HepG2 (cell line): Measurements from ENCODE around the gene ARHGAP21. TPM values are rescaled to one million over a fixed set of nuclear protein-coding genes. Genes with fewer than 3 reads are reported as not detected.

Experiments
- ATAC-seq: fragments of 200-7000 bp; cut with Tn5 transposase; 3 replicates; pipeline ENCODE4 v1.9.1; 2020; ENCODE audit warnings: mild to moderate bottlenecking, moderate library complexity
- BruUV-seq: library from RNA; stranded (reverse); fragments of 400-500 nt; replicated peaks from 2 replicates; lab custom pipeline; 2021; lab: Mats Ljungman, UMichigan
- CTCF ChIA-PET: fragments of 300-600 bp; formaldehyde crosslinking; extraction: SDS; loops from one replicate; lab custom pipeline; 2021; ENCODE audit warnings: low total read pairs, inconsistent platforms, low intra/inter-chr PET ratio; lab: Yijun Ruan, JAX
- POLR2A ChIA-PET: fragments of 350-600 bp; sonication (Branson Sonifier 250); formaldehyde crosslinking; loops from one replicate; lab custom pipeline; 2020; ENCODE audit warnings: antibody characterized with exemption, inconsistent platforms; lab: Yijun Ruan, JAX
- DNase-seq: peaks from one replicate; pipeline ENCODE4 v3.0.0-alpha.2; 2015; ENCODE audit warnings: low spot score
- FAIRE-seq: peaks from 3 replicates; lab custom pipeline; 2011; peaks lifted over from hg19 to GRCh38; lab: Jason Lieb, UNC
- H2AFZ ChIP-seq: one replicate; pipeline ENCODE4 v1.6.1; 2011; ENCODE audit warnings: low read length, inconsistent platforms
- H3K27ac ChIP-seq: fragments of 300-600 bp; 3 replicates; pipeline ENCODE4 v1.8.0; 2011; ENCODE audit warnings: mixed run types, mild to moderate bottlenecking, mixed read lengths, low read length, inconsistent platforms; ENCODE audit not compliant: insufficient read depth; ENCODE audit errors: extremely low read length
- H3K27me3 ChIP-seq, 2 experiments: fragments of 200-600 bp in 1 of 2; 2 replicates in 1 of 2; 3 replicates in 1 of 2; pipeline versions ENCODE4 v1.6.0 to v1.8.0; 2011; ENCODE audit warnings: low read length in 2 of 2, mild to moderate bottlenecking in 2 of 2, moderate library complexity in 2 of 2, inconsistent platforms in 1 of 2; ENCODE audit not compliant: insufficient read depth in 2 of 2, control insufficient read depth in 1 of 2
- H3K36me3 ChIP-seq, 2 experiments: fragments of 200-600 bp in 1 of 2; replicated peaks in 1 of 2; 2 replicates in 1 of 2; 3 replicates in 1 of 2; pipeline versions ENCODE4 v1.5.1 to v1.8.0; 2011; ENCODE audit warnings: low read length in 2 of 2, inconsistent platforms in 1 of 2; ENCODE audit not compliant: insufficient read depth in 2 of 2, control insufficient read depth in 1 of 2
- H3K4me1 ChIP-seq: 2 replicates; pipeline ENCODE4 v1.5.1; 2012; ENCODE audit warnings: low read length, inconsistent platforms; ENCODE audit not compliant: insufficient read depth
- H3K4me2 ChIP-seq: 2 replicates; pipeline ENCODE4 v1.6.0; 2011; ENCODE audit warnings: low read depth, low read length, inconsistent platforms
- H3K4me3 ChIP-seq, 3 experiments: fragments of 200-600 bp in 1 of 3; sonication (generic), shearing (Covaris generic) in 1 of 3; replicated peaks in 1 of 3; 2 replicates each; pipeline ENCODE4 v1.5.1; 2011 to 2016; ENCODE audit warnings: low read length in 3 of 3, inconsistent platforms in 2 of 3, low read depth in 2 of 3, mild to moderate bottlenecking in 2 of 3, control low read depth in 1 of 3, mixed read lengths in 1 of 3; ENCODE audit not compliant: insufficient read depth in 1 of 3
- H3K79me2 ChIP-seq: one replicate; pipeline ENCODE4 v1.6.1; 2011; ENCODE audit warnings: low read length, inconsistent platforms; ENCODE audit not compliant: insufficient read depth
- H3K9ac ChIP-seq: 2 replicates; pipeline ENCODE4 v1.6.0; 2011; ENCODE audit warnings: mild to moderate bottlenecking, low read depth, low read length, inconsistent platforms; ENCODE audit not compliant: insufficient read depth
- H3K9me3 ChIP-seq: 2 replicates; pipeline ENCODE4 v1.5.1; 2012; ENCODE audit warnings: mild to moderate bottlenecking, low read length
- H4K20me1 ChIP-seq: 2 replicates; pipeline ENCODE4 v1.6.0; 2011; ENCODE audit warnings: inconsistent platforms, mild to moderate bottlenecking, low read length, moderate library complexity; ENCODE audit not compliant: insufficient read depth
- CCAR2 ChIP-seq: fragments of 200-400 bp; formaldehyde crosslinking; optimal IDR thresholded peaks from 2 replicates; pipeline ENCODE3; 2018; ENCODE audit warnings: low read depth, mild to moderate bottlenecking, low read length, moderate library complexity
- ETV5 ChIP-seq: IDR thresholded peaks from 2 replicates; pipeline ENCODE4 v1.6.1; 2018; ENCODE audit warnings: missing biosample characterization, missing genetic modification reagents, inconsistent platforms, borderline replicate concordance
- KAT7 ChIP-seq: IDR thresholded peaks from 2 replicates; pipeline ENCODE4 v1.6.1; 2018; ENCODE audit warnings: borderline replicate concordance, missing compliant biosample characterization
- PRDM4 ChIP-seq: sonication (generic); formaldehyde crosslinking; IDR thresholded peaks from 2 replicates; pipeline ENCODE4 v1.9.0; 2021; ENCODE audit warnings: missing genetic modification reagents, borderline replicate concordance
- SRY ChIP-seq: sonication (generic); formaldehyde crosslinking; IDR thresholded peaks from 2 replicates; pipeline ENCODE4 v1.8.0; 2022; ENCODE audit warnings: mild to moderate bottlenecking, missing genetic modification reagents
- TBX2 ChIP-seq: sonication (generic); formaldehyde crosslinking; IDR thresholded peaks from 2 replicates; pipeline ENCODE4 v1.5.0; 2020; ENCODE audit warnings: missing genetic modification reagents, mild to moderate bottlenecking, borderline replicate concordance
- TFDP2 ChIP-seq: sonication (generic); formaldehyde crosslinking; IDR thresholded peaks from 2 replicates; pipeline ENCODE4 v1.4.0; 2020; ENCODE audit warnings: missing genetic modification reagents
- U2AF2 ChIP-seq: fragments of 200-400 bp; formaldehyde crosslinking; IDR thresholded peaks from 2 replicates; pipeline ENCODE4 v1.6.1; 2017; ENCODE audit warnings: low read depth, mild to moderate bottlenecking, low read length
- ZBTB14 ChIP-seq: sonication (generic); formaldehyde crosslinking; IDR thresholded peaks from 2 replicates; pipeline ENCODE4 v1.4.0; 2020; ENCODE audit warnings: missing genetic modification reagents
- ZNF251 ChIP-seq: sonication (generic); formaldehyde crosslinking; IDR thresholded peaks from 2 replicates; pipeline ENCODE4 v1.9.0; 2021; ENCODE audit warnings: mild to moderate bottlenecking, missing genetic modification reagents
- ZNF282 ChIP-seq: fragments of 450-650 bp; IDR thresholded peaks from 2 replicates; pipeline ENCODE4 v1.6.1; 2018; ENCODE audit not compliant: partially characterized antibody
- ZNF501 ChIP-seq: sonication (generic); formaldehyde crosslinking; IDR thresholded peaks from 2 replicates; pipeline ENCODE4 v1.5.1; 2020; ENCODE audit warnings: mild to moderate bottlenecking, moderate library complexity, missing genetic modification reagents
- ZNF567 ChIP-seq: sonication (generic); formaldehyde crosslinking; IDR thresholded peaks from 2 replicates; pipeline ENCODE4 v1.8.1; 2023; ENCODE audit warnings: mild to moderate bottlenecking, missing genetic modification reagents, borderline replicate concordance
- ZNF777 ChIP-seq: sonication (generic); formaldehyde crosslinking; IDR thresholded peaks from 2 replicates; pipeline ENCODE4 v1.4.0; 2020; ENCODE audit warnings: missing genetic modification reagents
- WGBS: methylation state at CpG from one replicate; pipeline ENCODE4 v1.1.6; 2017; ENCODE audit warnings: low lambda C conversion rate; 5-methylcytosine and 5-hydroxymethylcytosine counted together
- in situ Hi-C: cut with HindIII; loops from 2 replicates; pipeline ENCODE4 v1.10.0; 2017; ENCODE audit warnings: low pct_unique_long_range_greater_than_20kb; ENCODE audit not compliant: extremely low pct_ligation_motif_present
- intact Hi-C: fragments of 100-400 bp; cut with micrococcal nuclease; formaldehyde crosslinking; loops from one replicate; pipeline ENCODE4 v1.10.0; 2022; ENCODE audit not compliant: unreplicated experiment
- polyA plus RNA-seq, 8 experiments: library from polyadenylated mRNA; depleted of rRNA in 3 of 8; stranded (reverse) in 7 of 8; unstranded in 1 of 8; fragments of >200 nt; fragmentation: Illumina TruSeq in 4 of 8; extraction: Trizol in 4 of 8; gene quantifications; 2 replicates each; pipeline versions ENCODE4 v1.2.1 to v1.2.3, GENCODE V29; 2011 to 2016; ENCODE audit warnings: low read depth in 4 of 8, missing spikeins in 1 of 8, mixed read lengths in 1 of 8; ENCODE audit not compliant: insufficient read depth in 1 of 8
- total RNA-seq, 5 experiments: library from RNA; depleted of rRNA; stranded (reverse); fragments of >200 nt; fragmentation: Illumina TruSeq; extraction: Trizol; gene quantifications; 2 replicates each; pipeline ENCODE4 v1.2.3, GENCODE V29; 2016; ENCODE audit warnings: low read depth in 1 of 5
- TF ChIP-seq, protein P1 (sequence below): sonication (generic); formaldehyde crosslinking; IDR thresholded peaks from 2 replicates; pipeline ENCODE4 v1.4.0; 2020; ENCODE audit warnings: missing genetic modification reagents

Gene ARHGAP21
- total and polyA plus RNA-seq, 2 of the 13 experiments (the other 11 are each of a cell fraction or from before 2014, with no cell fraction given): 23.9 to 26.6 TPM

- Histone ChIP-seq H2AFZ (no peak overlapping the region), H3K4me1 (peaks cover 4% of the 10 kb centered on the region), H3K27me3 (no peaks in the 10 kb centered on the region), H3K36me3 (peaks cover 6 to 18% of the 10 kb centered on the region in 2 experiments; a peak in 4 of 5 replicates), H3K9ac (no peak overlapping the region), H3K27ac (no peak overlapping the region), H3K4me2 (no peak overlapping the region), H3K9me3 (no peaks in the 10 kb centered on the region), H3K4me3 (no peak overlapping the region), H4K20me1 (no peaks in the 10 kb centered on the region), H3K79me2 (peaks cover 2% of the 10 kb centered on the region)
- DNase-seq (no peak), ATAC-seq (no peak), FAIRE-seq (no peak)
- in situ Hi-C loops: no loop called here
- intact Hi-C loops: no loop called here
- 96% methylated on average over 7 of the region's 7 CpGs for WGBS
- ChIA-PET CTCF (no interaction called here), POLR2A (no interaction called here)
- BruUV-seq: TSS peak; percentile 18
- TF ChIP-seq ZNF501 (no peak), ZNF251 (CRISPR knock-in tag) (no peak), ZNF567 (no peak), ZBTB14 (CRISPR knock-in tag) (no peak), TFDP2 (CRISPR knock-in tag) (no peak), KAT7 (no peak), PRDM4 (CRISPR knock-in tag) (no peak), U2AF2 (no peak), SRY (no peak), ZNF282 (no peak), TBX2 (no peak), CCAR2 (no peak), ZNF777 (CRISPR knock-in tag) (no peak), ETV5 (CRISPR knock-in tag) (no peak)
- TF ChIP-seq, protein P1, sequence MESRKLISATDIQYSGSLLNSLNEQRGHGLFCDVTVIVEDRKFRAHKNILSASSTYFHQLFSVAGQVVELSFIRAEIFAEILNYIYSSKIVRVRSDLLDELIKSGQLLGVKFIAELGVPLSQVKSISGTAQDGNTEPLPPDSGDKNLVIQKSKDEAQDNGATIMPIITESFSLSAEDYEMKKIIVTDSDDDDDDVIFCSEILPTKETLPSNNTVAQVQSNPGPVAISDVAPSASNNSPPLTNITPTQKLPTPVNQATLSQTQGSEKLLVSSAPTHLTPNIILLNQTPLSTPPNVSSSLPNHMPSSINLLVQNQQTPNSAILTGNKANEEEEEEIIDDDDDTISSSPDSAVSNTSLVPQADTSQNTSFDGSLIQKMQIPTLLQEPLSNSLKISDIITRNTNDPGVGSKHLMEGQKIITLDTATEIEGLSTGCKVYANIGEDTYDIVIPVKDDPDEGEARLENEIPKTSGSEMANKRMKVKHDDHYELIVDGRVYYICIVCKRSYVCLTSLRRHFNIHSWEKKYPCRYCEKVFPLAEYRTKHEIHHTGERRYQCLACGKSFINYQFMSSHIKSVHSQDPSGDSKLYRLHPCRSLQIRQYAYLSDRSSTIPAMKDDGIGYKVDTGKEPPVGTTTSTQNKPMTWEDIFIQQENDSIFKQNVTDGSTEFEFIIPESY (CRISPR knock-in tag): no peak
Measured at GRCh38 chr10:24668247-24668646, 55.4 kb downstream of the ARHGAP21 start.
